ENCODE data around the gene EML1. TPM values are rescaled to one million over a fixed set of nuclear protein-coding genes. Genes with fewer than 3 reads are reported as not detected.

The EML1 gene
- 100 to 1,000 TPM in 3 of 4 donors, 10 to 100 TPM in 1; 92.3 to 131 (median 119) TPM for total RNA-seq

GRCh38 chr14:99793213-99794150 lies at the start of gene EML1:
Gene EML1 (plus strand): TSS chr14:99793413. CDS start chr14:99793477, 64 bp downstream.
- H3K4me1 ChIP-seq = peaks cover 25 to 69% (median 65%) of the 10 kb centered on the region in 4 donors
- no peaks in the 10 kb centered on the region for H3K36me3 ChIP-seq
- whole genome bisulfite sequencing = 0% methylated on average over 25 of the region's 121 CpGs
- no peaks in the 10 kb centered on the region for H3K27me3 ChIP-seq
- DNase-seq (ENCODE audit: extremely low spot score) = no peak
- peak within 1 kb of the TSS; percentile 61 to 74 (median 66) for H3K4me3 ChIP-seq
- peak within 1 kb of the TSS; percentile 91 to 94 (median 93) for H3K27ac ChIP-seq (replicated peaks in 1 of 4)
- peak in 2 of 3 experiments; percentile 14 to 17 for TF ChIP-seq CTCF (IDR thresholded peaks at IDR 0.05)
- TF ChIP-seq POLR2AphosphoS5 (IDR thresholded peaks at IDR 0.05) = no peak
- no peak for TF ChIP-seq EP300 (IDR thresholded peaks at IDR 0.05)
- H3K9me3 ChIP-seq = no peaks in the 10 kb centered on the region
- intact Hi-C loops (cut with DNase I) = loop anchor here (2.0 kb wide), 1 partner anchor 63 kb away; no protein-coding TSS in a partner anchor

DNA sequence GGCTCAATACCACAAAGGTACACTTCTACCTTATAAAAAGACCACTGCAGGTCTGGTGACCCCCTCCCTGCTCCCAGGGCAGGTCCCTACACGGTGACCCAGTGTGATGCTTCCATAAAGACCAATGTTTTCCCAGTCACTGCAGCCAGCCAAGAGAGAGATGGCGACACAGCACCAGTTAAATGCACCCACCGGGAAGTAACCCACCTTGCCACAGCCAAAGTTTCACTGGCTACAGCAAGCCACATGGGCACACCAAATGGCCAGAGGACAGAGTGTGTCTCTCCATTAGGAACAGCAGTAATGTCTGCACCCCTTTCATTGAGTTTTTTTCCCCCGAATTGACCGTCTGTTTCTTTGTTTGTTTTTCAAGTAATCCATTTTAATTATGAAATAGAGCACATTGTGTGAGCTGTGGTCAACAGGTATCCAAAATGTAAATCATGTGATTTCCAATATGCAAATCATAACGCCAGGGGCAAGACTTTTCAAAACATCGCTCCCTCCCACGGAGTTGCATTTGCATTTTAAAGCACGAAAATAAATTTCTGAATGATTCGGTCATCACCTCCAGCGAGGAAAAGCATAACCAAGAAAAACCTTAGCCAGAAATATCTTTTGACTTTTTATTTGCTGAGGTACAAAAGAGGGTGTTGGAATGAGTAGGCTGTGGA lies 48.9 kb upstream of the EML1 start:
- Histone ChIP-seq H3K36me3 (no peaks in the 10 kb centered on the region), H3K9me3 (no peaks in the 10 kb centered on the region), H3K4me1 (peaks cover 75 to 93% (median 84%) of the 10 kb centered on the region in 4 donors), H3K27ac (replicated peaks in 1 of 4) (peak overlapping the region; percentile 77 to 91 (median 84)), H3K4me3 (no peak overlapping the region), H3K27me3 (no peaks in the 10 kb centered on the region)
- no peak for TF ChIP-seq POLR2AphosphoS5 (IDR thresholded peaks at IDR 0.05)
- TF ChIP-seq CTCF (IDR thresholded peaks at IDR 0.05) = no peak
- TF ChIP-seq POLR2A (IDR thresholded peaks at IDR 0.05; ENCODE audit: low read depth) = no peak
- TF ChIP-seq EP300 (IDR thresholded peaks at IDR 0.05) = no peak
- intact Hi-C loops (cut with DNase I) = no loop called here
- 72% methylated on average over 11 of the region's 11 CpGs for WGBS
- DNase-seq (ENCODE audit: extremely low spot score) = no peak

DNA sequence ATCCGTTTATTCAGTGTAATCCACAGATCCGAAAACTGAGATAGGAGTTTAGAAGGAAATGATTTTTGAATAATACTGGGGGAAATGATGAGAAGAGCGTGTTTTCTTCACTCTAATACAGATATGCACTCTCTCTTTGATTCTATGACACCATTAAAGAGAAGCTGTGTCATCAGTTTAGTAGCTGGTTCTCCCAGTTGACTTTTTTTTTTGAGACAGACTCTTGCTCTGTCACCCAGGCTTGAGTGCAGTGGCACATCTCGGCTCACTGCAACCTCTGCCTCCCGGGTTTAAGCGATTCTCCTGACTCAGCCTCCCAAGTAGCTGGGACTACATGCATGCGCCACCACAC lies 48.4 kb upstream of the EML1 start:
- Histone ChIP-seq H3K9me3 (no peaks in the 10 kb centered on the region), H3K4me3 (no peak overlapping the region), H3K4me1 (peaks cover 75 to 93% (median 84%) of the 10 kb centered on the region in 4 donors), H3K27me3 (no peaks in the 10 kb centered on the region), H3K27ac (replicated peaks in 1 of 4) (peak overlapping the region; percentile 77 to 91 (median 84)), H3K36me3 (no peaks in the 10 kb centered on the region)
- WGBS = 80% methylated on average over 7 of the region's 7 CpGs
- no peak for DNase-seq (ENCODE audit: extremely low spot score)
- no peak for TF ChIP-seq POLR2AphosphoS5 (IDR thresholded peaks at IDR 0.05)
- no peak for TF ChIP-seq EP300 (IDR thresholded peaks at IDR 0.05)
- no peak for TF ChIP-seq POLR2A (IDR thresholded peaks at IDR 0.05; ENCODE audit: low read depth)
- TF ChIP-seq CTCF (IDR thresholded peaks at IDR 0.05) = no peak
- intact Hi-C loops (cut with DNase I) = no loop called here

- H3K36me3 ChIP-seq = no peaks in the 10 kb centered on the region
- DNase-seq (ENCODE audit: extremely low spot score) = no peak
- intact Hi-C loops (cut with DNase I) = no loop called here
- H3K27me3 ChIP-seq = no peaks in the 10 kb centered on the region
- H3K4me3 ChIP-seq = no peak overlapping the region
- peak overlapping the region; percentile 77 to 91 (median 84) for H3K27ac ChIP-seq (replicated peaks in 1 of 4)
- 35% methylated on average over 10 of the region's 10 CpGs for WGBS
- H3K4me1 ChIP-seq = peaks cover 75 to 93% (median 84%) of the 10 kb centered on the region in 4 donors
- TF ChIP-seq POLR2AphosphoS5 (IDR thresholded peaks at IDR 0.05) (peak; percentile 28 to 53), POLR2A (IDR thresholded peaks at IDR 0.05; ENCODE audit: low read depth) (no peak)
- H3K9me3 ChIP-seq = no peaks in the 10 kb centered on the region
Measured at GRCh38 chr14:99745307-99745951, 47.8 kb upstream of the EML1 start.

All from esophagus muscularis mucosa (tissue), 4 donors.